ENCODE results near the gene A4GALT. TPM values are rescaled to one million over a fixed set of nuclear protein-coding genes. Genes with fewer than 3 reads are reported as not detected.
"Not testable (repeated sequence)": the region's sequence is repeated elsewhere in the genome, so short reads cannot be mapped to it uniquely, and the experiment has no call there.

The A4GALT gene
- total RNA-seq, 4 donors from 2014 or later, result 6.7 to 11.6 (median 8.8) TPM

DNA sequence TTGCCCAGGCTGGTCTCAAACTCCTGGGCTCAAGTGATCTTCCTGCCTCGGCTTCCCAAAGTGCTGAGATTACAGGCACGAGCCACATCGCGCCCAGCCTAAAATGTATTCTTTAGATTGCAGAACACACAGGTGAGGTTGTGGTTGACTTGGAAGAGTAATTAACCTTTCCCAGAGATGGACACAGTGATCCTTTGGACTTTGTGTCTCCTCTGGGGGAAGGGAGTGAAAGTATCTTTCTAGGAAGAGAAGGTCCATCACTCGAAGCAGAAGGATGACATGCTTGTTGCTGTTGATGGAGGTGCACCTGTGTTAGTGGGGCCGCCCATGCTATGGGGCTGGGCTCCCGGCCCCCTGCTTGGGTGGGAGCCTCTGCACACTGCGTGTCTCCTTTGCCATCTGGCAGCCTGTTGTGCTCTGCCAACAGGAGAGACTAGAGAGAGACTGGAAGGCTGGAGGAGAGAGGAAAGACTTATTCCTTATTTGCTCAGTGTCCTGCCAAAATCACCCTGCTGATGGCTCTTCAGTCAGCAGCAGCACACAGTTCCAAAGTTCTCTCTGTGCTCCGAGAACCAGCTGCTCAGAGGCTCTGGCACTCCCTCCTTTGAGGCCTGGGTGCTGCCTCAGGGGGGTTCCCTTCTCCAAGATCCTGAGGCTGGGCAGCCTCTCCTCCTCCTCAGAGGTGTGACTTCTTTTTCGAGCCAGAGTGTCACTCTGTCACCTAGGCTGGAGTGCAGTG, 38.4 kb downstream of the A4GALT start:
- Histone ChIP-seq H3K36me3 (no peaks in the 10 kb centered on the region), H3K4me3 (no peak overlapping the region), H3K9me3 (no peaks in the 10 kb centered on the region), H3K27me3 (no peaks in the 10 kb centered on the region), H3K4me1 (peaks cover 51% of the 10 kb centered on the region), H3K27ac (peak overlapping the region; percentile 68)
- TF ChIP-seq POLR2AphosphoS5 (IDR thresholded peaks at IDR 0.05), result no peak
- TF ChIP-seq, protein P1, sequence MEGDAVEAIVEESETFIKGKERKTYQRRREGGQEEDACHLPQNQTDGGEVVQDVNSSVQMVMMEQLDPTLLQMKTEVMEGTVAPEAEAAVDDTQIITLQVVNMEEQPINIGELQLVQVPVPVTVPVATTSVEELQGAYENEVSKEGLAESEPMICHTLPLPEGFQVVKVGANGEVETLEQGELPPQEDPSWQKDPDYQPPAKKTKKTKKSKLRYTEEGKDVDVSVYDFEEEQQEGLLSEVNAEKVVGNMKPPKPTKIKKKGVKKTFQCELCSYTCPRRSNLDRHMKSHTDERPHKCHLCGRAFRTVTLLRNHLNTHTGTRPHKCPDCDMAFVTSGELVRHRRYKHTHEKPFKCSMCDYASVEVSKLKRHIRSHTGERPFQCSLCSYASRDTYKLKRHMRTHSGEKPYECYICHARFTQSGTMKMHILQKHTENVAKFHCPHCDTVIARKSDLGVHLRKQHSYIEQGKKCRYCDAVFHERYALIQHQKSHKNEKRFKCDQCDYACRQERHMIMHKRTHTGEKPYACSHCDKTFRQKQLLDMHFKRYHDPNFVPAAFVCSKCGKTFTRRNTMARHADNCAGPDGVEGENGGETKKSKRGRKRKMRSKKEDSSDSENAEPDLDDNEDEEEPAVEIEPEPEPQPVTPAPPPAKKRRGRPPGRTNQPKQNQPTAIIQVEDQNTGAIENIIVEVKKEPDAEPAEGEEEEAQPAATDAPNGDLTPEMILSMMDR (IDR thresholded peaks at IDR 0.05), result no peak
- no peak for TF ChIP-seq POLR2A (IDR thresholded peaks at IDR 0.05)
- TF ChIP-seq EP300 (IDR thresholded peaks at IDR 0.05), result no peak
- WGBS, result 65% methylated on average over 10 of the region's 10 CpGs
- no peak for DNase-seq (ENCODE audit: low spot score in 2 of 2)

GRCh38 chr22:42680648-42681047, 40.0 kb downstream of the A4GALT start:
- no peak for TF ChIP-seq POLR2A (IDR thresholded peaks at IDR 0.05)
- TF ChIP-seq EP300 (IDR thresholded peaks at IDR 0.05), result no peak
- TF ChIP-seq POLR2AphosphoS5 (IDR thresholded peaks at IDR 0.05), result peak in 1 of 3 donors; percentile 71
- TF ChIP-seq, protein P1 (IDR thresholded peaks at IDR 0.05), result no peak
- Histone ChIP-seq H3K9me3 (no peaks in the 10 kb centered on the region), H3K4me3 (no peak overlapping the region), H3K36me3 (no peaks in the 10 kb centered on the region), H3K4me1 (peaks cover 47% of the 10 kb centered on the region), H3K27ac (no peak overlapping the region), H3K27me3 (no peaks in the 10 kb centered on the region)
- DNase-seq (ENCODE audit: low spot score in 2 of 2), result no peak
- WGBS, result 72% methylated on average over 7 of the region's 8 CpGs

DNA sequence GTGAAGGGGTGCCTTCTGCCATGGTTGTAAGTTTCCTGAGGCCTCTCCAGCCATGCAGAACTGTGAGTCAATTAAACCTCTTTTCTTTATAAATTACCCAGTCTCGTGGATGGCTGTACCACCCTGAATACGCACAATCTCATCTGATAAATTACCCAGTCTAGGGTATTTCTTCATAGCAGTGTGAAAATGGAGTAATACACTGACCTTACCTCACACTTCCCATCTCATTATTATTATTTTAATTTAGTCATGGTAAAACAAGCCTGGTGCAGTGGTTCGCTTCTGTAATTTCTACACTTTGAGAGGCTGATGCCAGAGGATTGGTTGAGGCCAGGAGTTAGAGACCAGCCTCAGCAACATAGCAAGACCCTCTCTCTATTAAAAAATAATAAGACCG, 41.0 kb downstream of the A4GALT start:
- DNase-seq (ENCODE audit: low spot score in 2 of 2), result no peak
- peaks cover 52% of the 10 kb centered on the region for H3K4me1 ChIP-seq
- H3K27ac ChIP-seq, result no peak overlapping the region
- no peaks in the 10 kb centered on the region for H3K27me3 ChIP-seq
- H3K4me3 ChIP-seq, result no peak overlapping the region
- no peaks in the 10 kb centered on the region for H3K9me3 ChIP-seq
- 94% methylated on average over 4 of the region's 4 CpGs for WGBS
- H3K36me3 ChIP-seq, result no peaks in the 10 kb centered on the region
- no peak for TF ChIP-seq POLR2AphosphoS5 (IDR thresholded peaks at IDR 0.05)
- TF ChIP-seq EP300 (IDR thresholded peaks at IDR 0.05), result no peak
- TF ChIP-seq POLR2A (IDR thresholded peaks at IDR 0.05), result no peak
- TF ChIP-seq, protein P1 (IDR thresholded peaks at IDR 0.05), result no peak

DNA sequence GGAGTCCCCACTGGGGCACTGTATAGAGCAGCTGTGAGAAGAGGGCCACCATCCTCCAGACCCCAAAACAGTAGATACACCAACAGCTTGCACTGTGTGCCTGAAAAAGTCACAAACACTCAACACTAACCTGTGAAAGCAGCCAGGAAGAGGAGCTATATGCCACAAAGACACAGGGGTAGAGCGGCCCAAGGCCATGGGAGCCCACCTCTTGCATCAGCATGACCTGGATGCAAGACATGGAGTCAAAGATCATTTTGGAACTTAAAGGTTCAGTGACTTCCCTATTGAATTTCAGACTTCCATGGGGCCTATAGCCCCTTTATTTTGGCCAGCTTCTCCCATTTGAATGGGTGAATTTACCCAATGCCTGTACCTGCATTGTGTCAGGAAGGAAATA, 41.8 kb downstream of the A4GALT start:
- H3K4me1 ChIP-seq, result peaks cover 47% of the 10 kb centered on the region
- H3K36me3 ChIP-seq, result no peaks in the 10 kb centered on the region
- TF ChIP-seq EP300 (IDR thresholded peaks at IDR 0.05), result no peak
- TF ChIP-seq POLR2A (IDR thresholded peaks at IDR 0.05), result no peak
- no peak for TF ChIP-seq POLR2AphosphoS5 (IDR thresholded peaks at IDR 0.05)
- TF ChIP-seq, protein P1 (IDR thresholded peaks at IDR 0.05), result no peak
- no peak overlapping the region for H3K27ac ChIP-seq
- no peaks in the 10 kb centered on the region for H3K9me3 ChIP-seq
- H3K4me3 ChIP-seq, result no peak overlapping the region
- no peaks in the 10 kb centered on the region for H3K27me3 ChIP-seq
- WGBS, result 100% methylated on average over 1 of the region's 1 CpG
- DNase-seq (ENCODE audit: low spot score in 2 of 2), result no peak

DNA sequence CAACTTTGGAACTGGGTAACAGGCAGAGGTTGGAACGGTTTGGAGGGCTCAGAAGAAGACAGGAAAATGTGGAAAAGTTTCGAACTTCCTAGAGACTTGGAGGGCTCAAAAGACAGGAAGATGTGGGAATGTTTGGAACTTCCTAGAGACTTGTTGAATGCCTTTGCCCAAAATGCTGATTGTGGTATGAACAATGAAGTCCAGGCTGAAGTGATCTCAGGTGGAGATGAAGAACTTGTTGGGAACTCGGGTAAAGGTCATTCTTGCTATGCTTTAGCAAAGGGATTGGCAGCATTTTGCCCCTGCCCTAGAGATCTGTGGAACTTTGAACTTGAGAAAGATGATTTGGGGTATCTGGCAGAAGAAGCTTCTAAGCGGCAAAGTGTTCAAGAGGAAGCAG, 42.7 kb downstream of the A4GALT start:
- not testable (repeated sequence) for H3K27ac ChIP-seq; DNase-seq (ENCODE audit: low spot score in 2 of 2)

More for the DNA sequence above, 42.7 kb downstream of the A4GALT start:
- not testable (repeated sequence) for H3K9me3 ChIP-seq, H3K4me3 ChIP-seq, H3K36me3 ChIP-seq, H3K27me3 ChIP-seq
- peaks cover 40% of the 10 kb centered on the region for H3K4me1 ChIP-seq
- 74% methylated on average over 4 of the region's 4 CpGs for WGBS
